ENCODE data around the gene PRKN.
"Not testable (repeated sequence)": the region's sequence is repeated elsewhere in the genome, so short reads cannot be mapped to it uniquely, and the experiment has no call there.

Gene PRKN

DNA sequence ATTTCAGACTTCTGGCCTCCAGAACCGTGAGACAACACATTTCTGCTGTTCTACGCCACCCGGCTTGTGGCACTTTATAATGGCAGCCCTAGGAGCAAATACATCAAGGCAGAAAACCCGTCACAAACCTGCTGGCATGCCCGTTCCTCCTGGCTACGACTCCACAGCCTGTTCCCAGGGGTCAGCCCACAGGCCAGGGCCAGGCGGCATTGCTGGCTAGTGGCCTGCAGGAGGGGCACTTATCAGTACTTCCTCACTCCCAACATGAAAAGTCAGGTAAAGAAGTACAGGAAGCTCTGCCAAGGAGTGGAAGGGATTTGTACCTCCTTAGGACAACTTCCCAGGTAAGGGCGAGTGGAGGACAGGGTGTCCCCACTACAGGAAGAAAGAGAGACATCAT, 1230.6 kb downstream of the PRKN start:
- Histone ChIP-seq H3K4me3 (no peak overlapping the region), H3K4me1 (no peaks in the 10 kb centered on the region)
- TF ChIP-seq Cebpa-rat (IDR thresholded peaks at IDR 0.05): no peak

DNA sequence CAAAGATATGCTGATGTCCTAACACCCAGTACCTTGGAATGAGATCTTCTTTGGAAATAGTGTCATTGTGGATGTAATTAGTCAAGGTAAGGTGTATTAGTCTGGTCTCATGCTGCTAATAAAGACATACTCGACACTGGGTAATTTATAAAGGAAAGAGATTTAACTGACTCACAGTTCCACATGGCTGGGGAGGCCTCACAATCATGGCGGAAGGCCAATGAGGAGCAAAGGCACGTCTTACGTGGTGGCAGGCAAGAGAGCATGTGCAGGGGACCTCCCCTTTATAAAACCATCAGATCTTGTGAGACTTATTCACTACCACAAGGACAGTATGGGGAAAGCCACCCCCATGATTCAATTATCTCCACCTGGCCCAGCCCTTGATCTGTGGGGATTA, 1231.3 kb downstream of the PRKN start:
- not testable (repeated sequence) for H3K27me3 ChIP-seq; H3K27ac ChIP-seq; H3K9me3 ChIP-seq (replicated peaks in 1 of 11); H3K4me1 ChIP-seq; H3K4me2 ChIP-seq; H3K9ac ChIP-seq; H4K20me1 ChIP-seq; H3K36me3 ChIP-seq; H3K4me3 ChIP-seq

More for the DNA sequence above, 1230.6 kb downstream of the PRKN start:
- Histone ChIP-seq H3K27ac (no peak overlapping the region), H3K9me3 (replicated peaks in 1 of 11) (no peaks in the 10 kb centered on the region), H4K20me1 (no peaks in the 10 kb centered on the region), H3K4me2 (no peak overlapping the region), H3K9ac (no peak overlapping the region), H3K36me3 (no peaks in the 10 kb centered on the region), H3K27me3 (no peaks in the 10 kb centered on the region)

DNA sequence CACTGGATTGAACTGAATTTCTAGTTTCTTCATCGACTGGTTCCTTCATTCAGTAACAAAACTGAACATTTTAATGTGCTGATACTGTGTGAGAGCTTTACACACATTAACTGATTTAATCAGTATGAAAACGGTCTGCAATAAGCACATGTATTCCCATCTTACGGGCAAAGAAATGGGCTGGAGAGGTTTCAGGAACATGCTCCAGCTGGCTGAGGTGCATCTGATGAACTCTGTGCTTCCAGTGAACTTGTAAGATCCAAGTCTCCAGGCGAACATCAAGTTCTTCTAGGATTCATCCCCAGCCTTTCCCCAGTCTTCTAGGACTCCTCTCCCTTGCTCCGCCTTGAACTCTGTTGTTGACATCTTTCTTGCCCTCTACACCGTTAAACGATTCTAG, 1233.0 kb downstream of the PRKN start:
- H3K4me1 ChIP-seq: no peaks in the 10 kb centered on the region
- no peak for TF ChIP-seq Cebpa-rat (IDR thresholded peaks at IDR 0.05)
- H3K27ac ChIP-seq: no peak overlapping the region
- H3K9me3 ChIP-seq (replicated peaks in 1 of 11): no peaks in the 10 kb centered on the region
- H4K20me1 ChIP-seq: no peaks in the 10 kb centered on the region
- H3K9ac ChIP-seq: no peak overlapping the region
- H3K36me3 ChIP-seq: no peaks in the 10 kb centered on the region
- no peak overlapping the region for H3K4me2 ChIP-seq
- H3K4me3 ChIP-seq: no peak overlapping the region
- H3K27me3 ChIP-seq: no peaks in the 10 kb centered on the region

DNA sequence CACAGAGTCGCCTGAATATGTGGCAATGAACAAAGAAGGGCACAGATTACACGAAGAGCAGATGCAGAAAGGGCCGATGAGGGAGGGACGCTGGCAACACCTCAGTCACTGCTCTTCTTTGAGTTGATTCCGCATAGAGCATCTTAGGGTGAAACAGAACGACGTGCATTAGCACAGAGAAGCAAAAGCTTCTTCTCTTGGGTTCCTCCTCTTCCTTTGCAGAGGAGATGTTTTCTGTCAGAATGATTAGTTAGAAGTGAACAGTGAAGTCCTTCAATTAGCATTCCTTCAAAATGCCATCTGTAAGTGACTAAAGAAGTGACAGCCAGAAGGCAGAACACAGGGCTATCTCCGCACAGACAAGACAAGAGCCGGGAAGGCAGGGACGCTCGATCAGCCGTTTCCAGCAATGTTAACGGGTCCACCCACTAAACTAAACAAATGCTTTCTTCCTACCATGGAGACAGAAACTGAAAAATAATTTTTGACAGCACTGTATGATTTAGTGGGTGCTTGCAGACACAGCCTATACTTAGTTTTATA, 1233.9 kb downstream of the PRKN start:
- Histone ChIP-seq H3K4me1 (no peaks in the 10 kb centered on the region), H3K36me3 (no peaks in the 10 kb centered on the region), H3K27me3 (no peaks in the 10 kb centered on the region), H3K27ac (no peak overlapping the region), H3K4me3 (no peak overlapping the region), H3K9me3 (replicated peaks in 1 of 11) (no peaks in the 10 kb centered on the region), H3K9ac (no peak overlapping the region), H3K4me2 (no peak overlapping the region), H4K20me1 (no peaks in the 10 kb centered on the region)
- TF ChIP-seq Cebpa-rat (IDR thresholded peaks at IDR 0.05): no peak

DNA sequence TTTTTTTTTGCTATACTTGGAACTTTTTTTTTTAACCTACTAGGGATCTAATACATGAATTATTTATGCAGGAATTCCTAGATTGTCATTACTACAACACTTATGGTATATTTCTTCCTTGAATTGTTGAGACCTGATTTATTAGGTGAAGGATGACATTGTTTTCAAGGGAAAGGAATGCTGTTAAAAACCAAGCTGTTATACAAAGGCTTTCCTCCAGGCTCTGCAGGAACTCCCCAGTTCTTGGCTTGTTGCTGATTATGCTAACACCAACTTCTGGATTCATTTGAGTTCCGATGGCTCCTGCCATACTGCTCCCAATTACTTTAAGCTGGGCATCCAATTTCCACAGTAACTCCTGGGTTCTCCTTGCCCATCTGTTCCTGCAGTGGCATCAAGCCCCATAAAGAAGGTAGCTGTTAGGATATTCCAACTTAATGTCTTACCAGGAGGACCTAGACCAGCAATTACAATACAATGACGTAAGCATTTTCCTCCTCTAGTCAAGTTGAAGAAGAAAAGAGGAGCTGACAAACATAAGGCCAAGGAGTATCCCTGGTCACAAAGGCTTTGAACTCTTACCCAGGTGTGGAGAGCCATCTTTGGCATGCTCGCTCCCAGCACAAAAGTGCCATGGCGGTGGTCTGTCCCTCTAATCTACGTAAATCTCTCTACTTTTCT, 1237.8 kb downstream of the PRKN start:
- Histone ChIP-seq H3K4me1 (no peaks in the 10 kb centered on the region), H4K20me1 (no peaks in the 10 kb centered on the region), H3K27me3 (no peaks in the 10 kb centered on the region), H3K9ac (no peak overlapping the region), H3K9me3 (replicated peaks in 1 of 11) (no peaks in the 10 kb centered on the region), H3K27ac (no peak overlapping the region), H3K4me2 (no peak overlapping the region), H3K4me3 (no peak overlapping the region), H3K36me3 (no peaks in the 10 kb centered on the region)
- TF ChIP-seq Cebpa-rat (IDR thresholded peaks at IDR 0.05): no peak

DNA sequence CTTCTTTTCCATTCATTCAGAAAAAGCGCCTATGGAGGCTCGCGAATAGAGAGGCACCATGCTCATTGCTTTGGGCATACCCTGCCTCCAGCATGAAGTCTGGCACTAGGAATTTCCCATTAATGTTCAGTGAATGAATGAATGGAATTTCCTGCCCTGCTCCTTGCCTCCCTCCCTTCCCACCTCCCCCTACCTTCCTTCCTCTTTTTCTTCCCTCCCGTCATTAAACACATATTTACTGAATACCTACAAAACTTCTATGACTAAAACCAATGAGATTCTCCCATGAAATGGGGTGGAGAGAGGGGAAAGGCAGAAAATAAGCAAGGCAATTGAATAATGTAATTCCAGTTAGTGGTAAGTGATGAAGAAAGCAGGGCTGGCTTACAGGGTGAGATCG, 1239.9 kb downstream of the PRKN start:
- H3K4me1 ChIP-seq: no peaks in the 10 kb centered on the region
- no peak overlapping the region for H3K4me2 ChIP-seq
- H3K27ac ChIP-seq: no peak overlapping the region
- no peaks in the 10 kb centered on the region for H4K20me1 ChIP-seq
- no peaks in the 10 kb centered on the region for H3K9me3 ChIP-seq (replicated peaks in 1 of 11)
- no peak overlapping the region for H3K4me3 ChIP-seq
- no peak for TF ChIP-seq Cebpa-rat (IDR thresholded peaks at IDR 0.05)
- no peak overlapping the region for H3K9ac ChIP-seq
- H3K27me3 ChIP-seq: no peaks in the 10 kb centered on the region
- H3K36me3 ChIP-seq: no peaks in the 10 kb centered on the region

DNA sequence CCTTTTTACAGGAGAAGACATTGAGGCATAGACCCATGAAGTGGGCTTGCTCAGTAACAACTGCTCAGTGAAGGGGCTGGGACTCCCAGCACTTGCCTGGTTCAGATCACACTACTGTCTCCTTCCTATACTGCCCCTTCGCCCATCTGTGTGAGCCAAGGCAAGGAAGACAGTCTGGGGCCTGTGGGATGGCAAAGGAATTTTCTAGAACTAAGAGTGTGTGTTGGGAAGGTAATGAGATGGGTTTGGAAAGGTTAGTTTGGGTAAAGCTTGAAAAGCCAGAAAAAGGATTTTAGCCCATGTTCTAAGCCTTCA, 1240.4 kb downstream of the PRKN start:
- H3K9me3 ChIP-seq (replicated peaks in 1 of 11): no peaks in the 10 kb centered on the region
- H3K4me2 ChIP-seq: no peak overlapping the region
- H3K27ac ChIP-seq: no peak overlapping the region
- no peak overlapping the region for H3K4me3 ChIP-seq
- H3K27me3 ChIP-seq: no peaks in the 10 kb centered on the region
- no peaks in the 10 kb centered on the region for H3K4me1 ChIP-seq
- TF ChIP-seq Cebpa-rat (IDR thresholded peaks at IDR 0.05): no peak
- no peaks in the 10 kb centered on the region for H3K36me3 ChIP-seq
- no peak overlapping the region for H3K9ac ChIP-seq
- no peaks in the 10 kb centered on the region for H4K20me1 ChIP-seq

DNA sequence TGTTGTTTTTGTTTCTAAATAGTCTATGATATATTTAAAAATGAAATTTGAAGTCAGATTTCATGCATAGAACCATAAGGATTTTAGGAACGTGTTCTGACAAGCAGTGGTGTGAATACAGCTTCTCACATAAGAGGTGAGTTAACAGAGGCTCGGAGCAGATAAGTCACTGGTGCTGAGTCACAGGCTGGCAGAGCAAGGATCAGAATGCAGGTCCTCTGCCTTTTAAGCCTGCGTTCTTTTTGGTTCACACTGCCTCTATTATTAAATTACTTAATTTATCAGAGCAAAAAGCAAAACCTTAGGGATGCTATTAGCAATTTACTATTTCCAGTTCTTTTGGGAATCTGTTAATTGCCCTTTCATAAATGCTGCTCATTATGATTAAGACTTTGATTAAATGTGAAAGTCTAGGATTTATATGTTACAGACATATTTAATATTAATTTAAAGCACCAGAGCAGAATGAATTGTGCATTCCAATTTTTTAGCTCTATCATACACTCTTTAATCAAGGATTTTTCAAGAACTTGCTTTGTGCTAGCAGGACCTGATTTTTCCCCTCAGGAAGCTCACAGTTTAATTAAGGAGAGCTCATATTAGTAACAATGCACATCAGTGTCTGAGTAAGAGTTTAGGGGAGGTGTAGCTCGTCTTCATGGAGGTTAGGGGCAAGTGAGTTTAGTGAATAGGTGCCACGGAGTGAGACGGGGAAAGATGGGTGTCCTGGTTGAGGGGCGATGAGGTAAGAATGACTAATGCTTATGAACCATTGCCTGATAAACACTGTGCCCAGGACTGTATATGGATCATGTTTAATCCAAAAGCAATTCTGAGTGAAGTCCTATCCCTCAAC, 1241.0 kb downstream of the PRKN start:
- Histone ChIP-seq H3K9me3 (replicated peaks in 1 of 11) (no peaks in the 10 kb centered on the region), H3K9ac (no peak overlapping the region), H3K4me1 (no peaks in the 10 kb centered on the region), H3K4me2 (no peak overlapping the region), H3K27me3 (no peaks in the 10 kb centered on the region), H3K4me3 (no peak overlapping the region), H4K20me1 (no peaks in the 10 kb centered on the region), H3K27ac (no peak overlapping the region), H3K36me3 (no peaks in the 10 kb centered on the region)
- TF ChIP-seq Cebpa-rat (IDR thresholded peaks at IDR 0.05): no peak

DNA sequence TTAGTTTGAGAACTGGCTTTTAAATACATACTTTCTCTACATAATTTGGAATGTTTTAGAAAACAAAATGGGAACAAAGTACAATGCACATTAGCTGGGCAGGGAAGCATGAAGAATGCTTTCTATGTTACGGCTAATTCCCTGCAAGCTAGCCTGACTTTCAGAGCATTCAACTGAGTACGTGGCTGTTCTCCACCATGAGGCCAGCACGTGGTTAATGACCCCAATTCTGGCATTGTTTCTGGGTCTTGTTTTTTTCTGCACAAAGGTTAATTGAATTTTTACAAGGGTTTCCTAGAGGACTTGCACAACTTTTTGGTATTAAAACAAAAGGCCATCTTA, 1245.1 kb downstream of the PRKN start:
- no peak for TF ChIP-seq Cebpa-rat (IDR thresholded peaks at IDR 0.05)
- H3K9me3 ChIP-seq (replicated peaks in 1 of 11): no peaks in the 10 kb centered on the region
- H3K4me3 ChIP-seq: no peak overlapping the region
- H3K36me3 ChIP-seq: no peaks in the 10 kb centered on the region
- no peaks in the 10 kb centered on the region for H4K20me1 ChIP-seq
- no peaks in the 10 kb centered on the region for H3K4me1 ChIP-seq
- H3K4me2 ChIP-seq: no peak overlapping the region
- no peak overlapping the region for H3K27ac ChIP-seq
- H3K9ac ChIP-seq: no peak overlapping the region
- no peaks in the 10 kb centered on the region for H3K27me3 ChIP-seq
